D721Med (cell line): ENCODE results near the gene PPP2R3C.

Source experiments
- DNase-seq: peaks from one replicate; pipeline ENCODE4 v3.0.0; 2011; ENCODE audit warnings: low spot score; ENCODE audit not compliant: insufficient read length
- FAIRE-seq: peaks from 2 replicates; lab custom pipeline; 2011; peaks lifted over from hg19 to GRCh38; lab: Jason Lieb, UNC
- CTCF ChIP-seq: IDR thresholded peaks from 2 replicates; pipeline ENCODE4 v1.5.1; 2012; ENCODE audit warnings: mild to moderate bottlenecking, control low read depth; ENCODE audit not compliant: insufficient read depth; ENCODE audit errors: missing control alignments

The PPP2R3C gene

GRCh38 chr14:35146711-35147149, 24.9 kb upstream of the PPP2R3C start:
- no peak for DNase-seq
- FAIRE-seq, result no peak
- no peak for TF ChIP-seq CTCF

GRCh38 chr14:35144029-35144428, 22.2 kb upstream of the PPP2R3C start:
- no peak for TF ChIP-seq CTCF
- FAIRE-seq (no peak), DNase-seq (no peak)

GRCh38 chr14:35140718-35141581, 19.2 kb upstream of the PPP2R3C start:
- FAIRE-seq, result no peak
- no peak for DNase-seq

GRCh38 chr14:35138585-35138984, 16.8 kb upstream of the PPP2R3C start:
- FAIRE-seq (no peak), DNase-seq (no peak)
- no peak for TF ChIP-seq CTCF

More at GRCh38 chr14:35140718-35141581, 19.2 kb upstream of the PPP2R3C start:
- peak; percentile 53 for TF ChIP-seq CTCF

- no peak for DNase-seq
- FAIRE-seq, result no peak
- no peak for TF ChIP-seq CTCF
These were observed 12.7 kb upstream of the PPP2R3C start for GRCh38 chr14:35134329-35135123.

GRCh38 chr14:35133542-35134328, 11.9 kb upstream of the PPP2R3C start:
- FAIRE-seq, result no peak
- no peak for DNase-seq
- TF ChIP-seq CTCF, result no peak
